Stimulated activated CD8-positive, alpha-beta memory T cell treated with anti-CD3 and anti-CD28 coated beads, Interleukin-4, amount 100 ng/mL, for 24 hours (primary cell): ENCODE measurements around the gene TSC22D3.
"Not testable (repeated sequence)": the region's sequence is repeated elsewhere in the genome, so short reads cannot be mapped to it uniquely, and the experiment has no call there.

Experiments
- DNase-seq: peaks from one replicate; pipeline ENCODE4 v3.0.0-alpha.2; 2020; ENCODE audit warnings: low read depth

The TSC22D3 gene

GRCh38 chrX:107775734-107776511 lies at the start of gene TSC22D3:
Gene TSC22D3 (minus strand): TSS chrX:107775787. CDS start chrX:107775419, 368 bp downstream.
- peak; percentile 24 for DNase-seq

GRCh38 chrX:107823456-107823855 lies 47.9 kb upstream of the TSC22D3 start:
- no peak for DNase-seq

GRCh38 chrX:107823042-107823441 lies 47.5 kb upstream of the TSC22D3 start:
- no peak for DNase-seq

GRCh38 chrX:107818900-107819521 lies 43.4 kb upstream of the TSC22D3 start:
- DNase-seq: no peak

- DNase-seq: not testable (repeated sequence)
Observed at GRCh38 chrX:107810053-107810452, 34.5 kb upstream of the TSC22D3 start.

GRCh38 chrX:107805179-107805578 lies 29.6 kb upstream of the TSC22D3 start:
- no peak for DNase-seq

- no peak for DNase-seq
Observed at GRCh38 chrX:107804427-107804826, 28.8 kb upstream of the TSC22D3 start.

- DNase-seq: no peak
Observed at GRCh38 chrX:107787827-107788226, 12.2 kb upstream of the TSC22D3 start.

- DNase-seq: no peak
Observed at GRCh38 chrX:107780525-107780924, 4.9 kb upstream of the TSC22D3 start.

GRCh38 chrX:107777536-107777832 lies 1.9 kb upstream of the TSC22D3 start, which contains the start of gene NCBP2L:
Gene NCBP2L (plus strand): TSS chrX:107777733. CDS start chrX:107794221, 16,488 bp downstream.
- no peak for DNase-seq

- DNase-seq: peak; percentile 68
Observed at GRCh38 chrX:107776649-107777535, 1.3 kb upstream of the TSC22D3 start.

- DNase-seq: no peak
Observed at GRCh38 chrX:107775000-107775733, 420 bp downstream of the TSC22D3 start.

GRCh38 chrX:107773906-107774435 lies 1.6 kb downstream of the TSC22D3 start:
- DNase-seq: no peak

- DNase-seq: no peak
Observed at GRCh38 chrX:107773206-107773605, 2.4 kb downstream of the TSC22D3 start.

GRCh38 chrX:107769581-107770317 lies 5.8 kb downstream of the TSC22D3 start:
- no peak for DNase-seq

- no peak for DNase-seq
Observed at GRCh38 chrX:107768051-107768450, 7.5 kb downstream of the TSC22D3 start.

- DNase-seq: no peak
Observed at GRCh38 chrX:107766470-107767150, 9.0 kb downstream of the TSC22D3 start.

- DNase-seq: no peak
Observed at GRCh38 chrX:107764845-107765608, 10.6 kb downstream of the TSC22D3 start.

- DNase-seq: no peak
Observed at GRCh38 chrX:107763647-107764046, 11.9 kb downstream of the TSC22D3 start.
